ENCODE results near the gene KCNJ8. TPM values are rescaled to one million over a fixed set of nuclear protein-coding genes. Genes with fewer than 3 reads are reported as not detected.

The KCNJ8 gene
- total RNA-seq (2014; rRNA removed; shearing (Covaris generic)): 17.8 and 19.6 TPM in 2 replicates
- polyA plus RNA-seq (2016; fragmentation: Nextera tagmentation; extraction: Ambion mirVana): 12.7 and 14.7 TPM in 2 replicates

- Histone ChIP-seq H3K4me2 (ENCODE audit: unreplicated experiment) (peak within 1 kb of the TSS; percentile 88), H3K4me1 (ENCODE audit: insufficient read depth) (peaks cover 40% of the 10 kb centered on the region), H2AFZ (peak within 1 kb of the TSS; percentile 93), H3K9ac (peak within 1 kb of the TSS; percentile 78), H3K27ac (peak within 1 kb of the TSS; percentile 8), H3K9me3 (ENCODE audit: low read depth) (no peaks in the 10 kb centered on the region), H3K27me3 (replicated peaks; ENCODE audit: insufficient read depth) (no peaks in the 10 kb centered on the region), H3K4me3 (peak within 1 kb of the TSS; percentile 95), H3K79me2 (ENCODE audit: insufficient read depth) (no peaks in the 10 kb centered on the region), H3F3A (ENCODE audit: insufficient read depth) (peaks cover 45% of the 10 kb centered on the region), H3K9me2 (ENCODE audit: insufficient read depth) (no peaks in the 10 kb centered on the region), H3K36me3 (ENCODE audit: low read depth) (no peaks in the 10 kb centered on the region), H4K20me1 (ENCODE audit: insufficient read depth) (no peaks in the 10 kb centered on the region)
- 1 to 2% methylated on average over 33 to 36 of the region's 49 CpGs for WGBS, 2 experiments (ENCODE audit: low coverage in 1 of 2, low lambda C conversion rate in 2 of 2, missing lambda C conversion rate in 2 of 2)
- peak; percentile 73 for DNase-seq
- TF ChIP-seq EZH2phosphoT487 (IDR thresholded peaks at IDR 0.05; ENCODE audit: insufficient read depth, low read depth) (no peak), EZH2 (IDR thresholded peaks at IDR 0.05; ENCODE audit: insufficient read depth, poor library complexity, severe bottlenecking) (no peak)
- in situ Hi-C loops (cut with MboI): no loop called here
Observed at GRCh38 chr12:21774358-21775132, at the start of gene KCNJ8. Gene KCNJ8 (minus strand): TSS chr12:21774706. CDS start chr12:21773616, 1,090 bp downstream.

- H3K27ac ChIP-seq: no peak overlapping the region
- H3K9me2 ChIP-seq (ENCODE audit: insufficient read depth): no peaks in the 10 kb centered on the region
- no peaks in the 10 kb centered on the region for H4K20me1 ChIP-seq (ENCODE audit: insufficient read depth)
- TF ChIP-seq EZH2 (IDR thresholded peaks at IDR 0.05; ENCODE audit: insufficient read depth, poor library complexity, severe bottlenecking): no peak
- no peak for TF ChIP-seq EZH2phosphoT487 (IDR thresholded peaks at IDR 0.05; ENCODE audit: insufficient read depth, low read depth)
- H3K36me3 ChIP-seq (ENCODE audit: low read depth): no peaks in the 10 kb centered on the region
- no peak overlapping the region for H3K9ac ChIP-seq
- peak; percentile 56 for DNase-seq
- peaks cover 30% of the 10 kb centered on the region for H3K4me1 ChIP-seq (ENCODE audit: insufficient read depth)
- H2AFZ ChIP-seq: peak overlapping the region; percentile 53
- H3K79me2 ChIP-seq (ENCODE audit: insufficient read depth): no peaks in the 10 kb centered on the region
- H3K4me3 ChIP-seq: no peak overlapping the region; the same call in 1 of the 2 replicates
- WGBS, 2 experiments (ENCODE audit: low coverage in 1 of 2, low lambda C conversion rate in 2 of 2, missing lambda C conversion rate in 2 of 2): 31 to 37% methylated on average over 8 of the region's 8 CpGs
- H3K9me3 ChIP-seq (ENCODE audit: low read depth): no peaks in the 10 kb centered on the region
- H3K4me2 ChIP-seq (ENCODE audit: unreplicated experiment): peak overlapping the region; percentile 42
- H3K27me3 ChIP-seq (replicated peaks; ENCODE audit: insufficient read depth): no peaks in the 10 kb centered on the region
- peaks cover 25% of the 10 kb centered on the region for H3F3A ChIP-seq (ENCODE audit: insufficient read depth)
- in situ Hi-C loops (cut with MboI): no loop called here
Observed at GRCh38 chr12:21823581-21823980, 49.1 kb upstream of the KCNJ8 start.

GRCh38 chr12:21819678-21820077 lies 45.2 kb upstream of the KCNJ8 start:
- Histone ChIP-seq H3F3A (ENCODE audit: insufficient read depth) (peaks cover 17% of the 10 kb centered on the region; the same call in 1 of the 2 replicates), H3K79me2 (ENCODE audit: insufficient read depth) (no peaks in the 10 kb centered on the region), H3K9ac (peak overlapping the region; percentile 4; the same call in 1 of the 2 replicates), H4K20me1 (ENCODE audit: insufficient read depth) (no peaks in the 10 kb centered on the region), H3K9me2 (ENCODE audit: insufficient read depth) (no peaks in the 10 kb centered on the region), H3K27me3 (replicated peaks; ENCODE audit: insufficient read depth) (no peaks in the 10 kb centered on the region), H2AFZ (no peak overlapping the region), H3K27ac (peak overlapping the region; percentile 39), H3K9me3 (ENCODE audit: low read depth) (no peaks in the 10 kb centered on the region), H3K36me3 (ENCODE audit: low read depth) (no peaks in the 10 kb centered on the region), H3K4me2 (ENCODE audit: unreplicated experiment) (peak overlapping the region; percentile 59), H3K4me1 (ENCODE audit: insufficient read depth) (peaks cover 21% of the 10 kb centered on the region), H3K4me3 (peak overlapping the region; percentile 17)
- in situ Hi-C loops (cut with MboI): no loop called here
- TF ChIP-seq EZH2 (IDR thresholded peaks at IDR 0.05; ENCODE audit: insufficient read depth, poor library complexity, severe bottlenecking): no peak
- TF ChIP-seq EZH2phosphoT487 (IDR thresholded peaks at IDR 0.05; ENCODE audit: insufficient read depth, low read depth): no peak
- peak; percentile 18 for DNase-seq

GRCh38 chr12:21819236-21819635 lies 44.7 kb upstream of the KCNJ8 start:
- Histone ChIP-seq H3K36me3 (ENCODE audit: low read depth) (no peaks in the 10 kb centered on the region), H3K9ac (peak overlapping the region; percentile 4; the same call in 1 of the 2 replicates), H3K4me1 (ENCODE audit: insufficient read depth) (peaks cover 21% of the 10 kb centered on the region), H3K27me3 (replicated peaks; ENCODE audit: insufficient read depth) (no peaks in the 10 kb centered on the region), H3K9me2 (ENCODE audit: insufficient read depth) (no peaks in the 10 kb centered on the region), H3K9me3 (ENCODE audit: low read depth) (no peaks in the 10 kb centered on the region), H3K4me2 (ENCODE audit: unreplicated experiment) (peak overlapping the region; percentile 59), H3K79me2 (ENCODE audit: insufficient read depth) (no peaks in the 10 kb centered on the region), H3K4me3 (peak overlapping the region; percentile 17), H2AFZ (0 out of 2 replicates have a peak overlapping the region, but pooled peaks have one; percentile 37), H3K27ac (peak overlapping the region; percentile 39), H3F3A (ENCODE audit: insufficient read depth) (peaks cover 17% of the 10 kb centered on the region; the same call in 1 of the 2 replicates), H4K20me1 (ENCODE audit: insufficient read depth) (no peaks in the 10 kb centered on the region)
- TF ChIP-seq EZH2phosphoT487 (IDR thresholded peaks at IDR 0.05; ENCODE audit: insufficient read depth, low read depth) (no peak), EZH2 (IDR thresholded peaks at IDR 0.05; ENCODE audit: insufficient read depth, poor library complexity, severe bottlenecking) (no peak)
- DNase-seq: peak; percentile 56
- 6 to 7% methylated on average over 2 of the region's 2 CpGs for WGBS, 2 experiments (ENCODE audit: low coverage in 1 of 2, low lambda C conversion rate in 2 of 2, missing lambda C conversion rate in 2 of 2)
- in situ Hi-C loops (cut with MboI): no loop called here
